OCI-LY1 (cell line): ENCODE data around the gene MTOR.

Experiments used
- CTCF ChIP-seq: fragments of 200-600 bp; sonication (generic), shearing (Covaris generic); IDR thresholded peaks from 2 replicates; pipeline ENCODE4 v1.5.1; 2017; ENCODE audit warnings: mild to moderate bottlenecking, antibody characterized with exemption, low read length, moderate library complexity, mixed read lengths
- EZH2 ChIP-seq: fragments of 200-600 bp; sonication (generic), shearing (Covaris generic); IDR thresholded peaks from 2 replicates; pipeline ENCODE4 v1.8.0; 2017; ENCODE audit warnings: borderline replicate concordance, mixed run types, mild to moderate bottlenecking, antibody characterized with exemption, low read length, moderate library complexity, mixed read lengths

- TF ChIP-seq EZH2 (no peak), CTCF (no peak)
Measured at GRCh38 chr1:11107599-11107998, 154.8 kb downstream of the MTOR start.
